Transverse colon (tissue), 4 donors: ENCODE measurements around the gene COL6A1. TPM values are rescaled to one million over a fixed set of nuclear protein-coding genes. Genes with fewer than 3 reads are reported as not detected.

Source experiments
- DNase-seq: peaks from one replicate; pipeline ENCODE4 v3.0.0-alpha.2; 2019
- H3K27ac ChIP-seq, 4 donors: fragments of 200-600 bp; sonication (generic); 2 replicates each; pipeline ENCODE4 v1.5.1; 2016 to 2018; ENCODE audit warnings: inconsistent platforms in 4 of 4
- H3K27me3 ChIP-seq: fragments of 200-600 bp; sonication (generic); 2 replicates; pipeline ENCODE4 v1.5.1; 2017; ENCODE audit warnings: inconsistent platforms
- H3K36me3 ChIP-seq, 4 donors: fragments of 200-600 bp; sonication (generic); 2 replicates each; pipeline ENCODE4 v1.5.1; 2017 to 2019; ENCODE audit warnings: inconsistent platforms in 4 of 4
- H3K4me1 ChIP-seq, 4 donors: fragments of 200-600 bp; sonication (generic); 2 replicates each; pipeline ENCODE4 v1.5.1; 2017 to 2020; ENCODE audit warnings: inconsistent platforms in 4 of 4
- H3K4me3 ChIP-seq, 4 donors: fragments of 200-600 bp; sonication (generic); 1 replicate in 1 of 4; 2 replicates in 3 of 4; pipeline versions ENCODE4 v1.5.1 to v1.6.1; 2017 to 2019; ENCODE audit warnings: inconsistent platforms in 4 of 4
- H3K9me3 ChIP-seq, 2 donors: fragments of 200-600 bp; sonication (generic); 2 replicates each; pipeline ENCODE4 v1.5.1; 2017 to 2019; ENCODE audit warnings: inconsistent platforms in 2 of 2
- EP300 ChIP-seq: sonication (generic); formaldehyde crosslinking; IDR thresholded peaks from one replicate; pipeline ENCODE4 v1.6.1; 2017; ENCODE audit warnings: antibody characterized with exemption, low read depth
- POLR2A ChIP-seq: fragments of 450-650 bp; IDR thresholded peaks from one replicate; pipeline ENCODE4 v1.6.1; 2016; ENCODE audit warnings: antibody characterized with exemption, mild to moderate bottlenecking, moderate library complexity
- POLR2AphosphoS5 ChIP-seq, 3 donors: sonication (generic); formaldehyde crosslinking; IDR thresholded peaks; one replicate each; pipeline ENCODE4 v1.6.1; 2016; ENCODE audit warnings: antibody characterized with exemption in 3 of 3
- WGBS, 2 donors: methylation state at CpG; one replicate each; pipeline ENCODE4 v1.1.5; 2018; ENCODE audit warnings: low coverage in 1 of 2; 5-methylcytosine and 5-hydroxymethylcytosine counted together
- in situ Hi-C, 4 donors: fragments of 200-750 bp; cut with MboI; loops; one replicate each; pipeline versions ENCODE4 v1.15.0 to v1.15.1; 2017; ENCODE audit warnings: low sequenced_read_pairs in 3 of 4, low pct_ligation_motif_present in 1 of 4, low pct_unique_long_range_greater_than_20kb in 1 of 4
- intact Hi-C: fragments of 100-400 bp; cut with DNase I; formaldehyde crosslinking; loops from one replicate; pipeline ENCODE4 v1.15.1; 2023; ENCODE audit warnings: low total_unique reads
- total RNA-seq, 4 donors: library from RNA; depleted of rRNA; stranded (reverse); fragments of >200 nt; gene quantifications; one replicate each; pipeline ENCODE4 v1.1.0, GENCODE V29; 2016
- TF ChIP-seq, protein P1 (sequence below), 5 experiments: fragments of 200-600 bp in 3 of 5; fragments of 450-650 bp in 2 of 5; sonication (generic) in 3 of 5; IDR thresholded peaks; 1 replicate in 2 of 5; 2 replicates in 3 of 5; pipeline ENCODE4 v1.5.1; 2016 to 2017; ENCODE audit warnings: antibody characterized with exemption in 5 of 5, inconsistent platforms in 3 of 5, mild to moderate bottlenecking in 2 of 5, moderate library complexity in 1 of 5

The COL6A1 gene
- total RNA-seq, 4 donors from 2014 or later: 166 to 580 (median 346) TPM

DNA sequence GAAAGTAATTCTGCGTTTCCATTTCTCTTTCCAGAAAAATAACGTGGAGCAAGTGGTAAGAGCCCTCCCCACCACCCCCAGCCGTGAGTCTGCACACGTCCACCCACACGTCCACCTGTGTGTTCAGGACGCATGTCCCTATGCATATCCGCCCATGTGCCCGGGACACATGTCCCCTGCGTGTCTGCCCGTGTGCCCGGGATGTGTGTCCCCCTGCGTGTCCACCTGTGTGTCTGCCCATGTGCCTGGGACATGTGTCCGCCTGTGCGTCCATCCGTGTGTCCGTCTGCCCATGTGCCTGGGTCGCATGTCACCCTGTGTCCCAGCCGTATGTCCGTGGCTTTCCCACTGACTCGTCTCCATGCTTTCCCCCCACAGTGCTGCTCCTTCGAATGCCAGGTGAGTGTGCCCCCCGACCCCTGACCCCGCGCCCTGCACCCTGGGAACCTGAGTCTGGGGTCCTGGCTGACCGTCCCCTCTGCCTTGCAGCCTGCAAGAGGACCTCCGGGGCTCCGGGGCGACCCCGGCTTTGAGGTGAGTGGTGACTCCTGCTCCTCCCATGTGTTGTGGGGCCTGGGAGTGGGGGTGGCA is 5.6 kb downstream of the COL6A1 start:
- H3K4me3 ChIP-seq: no peak overlapping the region
- in situ Hi-C loops: no loop called here
- 88% methylated on average over 29 of the region's 29 CpGs; no CpG with 5 or more reads in 1 of the 2 donors for WGBS, 2 donors
- H3K36me3 ChIP-seq: no peaks in the 10 kb centered on the region
- intact Hi-C loops: no loop called here
- peaks cover 6 to 18% (median 10%) of the 10 kb centered on the region in 4 donors for H3K4me1 ChIP-seq
- H3K27me3 ChIP-seq: peaks cover 11% of the 10 kb centered on the region
- no peak for TF ChIP-seq POLR2AphosphoS5 (IDR thresholded peaks at IDR 0.05)
- TF ChIP-seq POLR2A: no peak
- TF ChIP-seq EP300: no peak
- TF ChIP-seq, protein P1, sequence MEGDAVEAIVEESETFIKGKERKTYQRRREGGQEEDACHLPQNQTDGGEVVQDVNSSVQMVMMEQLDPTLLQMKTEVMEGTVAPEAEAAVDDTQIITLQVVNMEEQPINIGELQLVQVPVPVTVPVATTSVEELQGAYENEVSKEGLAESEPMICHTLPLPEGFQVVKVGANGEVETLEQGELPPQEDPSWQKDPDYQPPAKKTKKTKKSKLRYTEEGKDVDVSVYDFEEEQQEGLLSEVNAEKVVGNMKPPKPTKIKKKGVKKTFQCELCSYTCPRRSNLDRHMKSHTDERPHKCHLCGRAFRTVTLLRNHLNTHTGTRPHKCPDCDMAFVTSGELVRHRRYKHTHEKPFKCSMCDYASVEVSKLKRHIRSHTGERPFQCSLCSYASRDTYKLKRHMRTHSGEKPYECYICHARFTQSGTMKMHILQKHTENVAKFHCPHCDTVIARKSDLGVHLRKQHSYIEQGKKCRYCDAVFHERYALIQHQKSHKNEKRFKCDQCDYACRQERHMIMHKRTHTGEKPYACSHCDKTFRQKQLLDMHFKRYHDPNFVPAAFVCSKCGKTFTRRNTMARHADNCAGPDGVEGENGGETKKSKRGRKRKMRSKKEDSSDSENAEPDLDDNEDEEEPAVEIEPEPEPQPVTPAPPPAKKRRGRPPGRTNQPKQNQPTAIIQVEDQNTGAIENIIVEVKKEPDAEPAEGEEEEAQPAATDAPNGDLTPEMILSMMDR (IDR thresholded peaks at IDR 0.05): no peak
- H3K9me3 ChIP-seq: no peaks in the 10 kb centered on the region
- H3K27ac ChIP-seq: peak overlapping the region; percentile 33 to 90 (median 82)
- DNase-seq: no peak

- peaks cover 4 to 17% (median 11%) of the 10 kb centered on the region in 4 donors for H3K4me1 ChIP-seq
- 82% methylated on average over 29 of the region's 36 CpGs; no CpG with 5 or more reads in 1 of the 2 donors for WGBS, 2 donors
- in situ Hi-C loops: no loop called here
These were observed 7.1 kb downstream of the COL6A1 start for GRCh38 chr21:45988366-45989347.

GRCh38 chr21:45989355-45990048 is 7.9 kb downstream of the COL6A1 start:
- no peaks in the 10 kb centered on the region for H3K36me3 ChIP-seq
- TF ChIP-seq EP300 (no peak), POLR2A (no peak), POLR2AphosphoS5 (IDR thresholded peaks at IDR 0.05) (no peak)
- TF ChIP-seq, protein P1 (IDR thresholded peaks at IDR 0.05): no peak
- DNase-seq: no peak
- H3K27me3 ChIP-seq: no peaks in the 10 kb centered on the region
- in situ Hi-C loops (no loop called here), intact Hi-C loops (no loop called here)
- no peaks in the 10 kb centered on the region for H3K9me3 ChIP-seq
- H3K4me1 ChIP-seq: peaks cover 4 to 10% (median 7%) of the 10 kb centered on the region in 4 donors
- WGBS, 2 donors: 84% methylated on average over 27 of the region's 32 CpGs; no CpG with 5 or more reads in 1 of the 2 donors
- peak overlapping the region; percentile 10 to 86 (median 32) for H3K27ac ChIP-seq
- no peak overlapping the region for H3K4me3 ChIP-seq

More at GRCh38 chr21:45988366-45989347, 7.1 kb downstream of the COL6A1 start:
- H3K27me3 ChIP-seq: no peaks in the 10 kb centered on the region
- H3K4me3 ChIP-seq: no peak overlapping the region
- no peaks in the 10 kb centered on the region for H3K9me3 ChIP-seq
- peak overlapping the region; percentile 10 to 86 (median 32) for H3K27ac ChIP-seq
- intact Hi-C loops: no loop called here
- TF ChIP-seq POLR2AphosphoS5 (IDR thresholded peaks at IDR 0.05): no peak
- TF ChIP-seq, protein P1 (IDR thresholded peaks at IDR 0.05): no peak
- no peak for TF ChIP-seq POLR2A
- TF ChIP-seq EP300: no peak
- no peaks in the 10 kb centered on the region for H3K36me3 ChIP-seq
- DNase-seq: no peak
